ENCODE measurements around the gene CLMP. TPM values are rescaled to one million over a fixed set of nuclear protein-coding genes. Genes with fewer than 3 reads are reported as not detected.

The CLMP gene
- total and polyA plus RNA-seq, 2 experiments from 2014 or later = 7.1 to 18.4 TPM

DNA sequence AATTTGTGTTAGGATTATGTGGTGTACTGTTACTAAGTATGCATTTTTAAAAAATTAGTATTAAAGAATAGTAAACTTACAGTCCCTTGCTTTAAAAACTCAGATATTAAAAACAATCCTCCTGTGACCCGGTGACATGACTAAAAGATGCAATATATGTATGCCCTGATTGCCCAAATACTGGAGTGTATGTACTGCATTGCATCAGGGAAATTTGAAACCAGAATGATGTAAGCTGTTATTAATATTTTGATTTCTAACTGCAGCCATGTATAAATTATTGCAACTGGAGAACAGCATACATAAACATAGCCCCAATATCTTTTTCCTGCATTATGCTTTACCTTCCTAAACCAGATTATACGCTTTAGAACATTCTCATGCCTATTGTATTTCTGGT is 129.4 kb downstream of the CLMP start:
- ATAC-seq (no peak), DNase-seq (ENCODE audit: low spot score) (no peak)
- Histone ChIP-seq H3K9me2 (ENCODE audit: insufficient read depth) (no peaks in the 10 kb centered on the region), H3K36me3 (ENCODE audit: insufficient read depth) (peaks cover 6% of the 10 kb centered on the region), H3K4me3 (no peak overlapping the region), H3F3A (replicated peaks; ENCODE audit: low read depth) (peaks cover 12% of the 10 kb centered on the region), H3K27me3 (ENCODE audit: insufficient read depth) (no peaks in the 10 kb centered on the region), H2AFZ (no peak overlapping the region), H4K20me1 (replicated peaks; ENCODE audit: insufficient read depth) (peaks cover 10% of the 10 kb centered on the region), H3K27ac (ENCODE audit: low read depth) (no peak overlapping the region), H3K79me2 (replicated peaks; ENCODE audit: insufficient read depth) (peaks cover 47% of the 10 kb centered on the region), H3K4me1 (ENCODE audit: insufficient read depth) (peaks cover 37% of the 10 kb centered on the region), H3K4me2 (no peak overlapping the region)
- Mint-ChIP-seq H3K4me3 (no peak overlapping the region), H3K27me3 (ENCODE audit: insufficient read depth, low read depth, poor library complexity) (peaks cover 16% of the 10 kb centered on the region), H3K27ac (no peak overlapping the region), H3K9me3 (peaks cover 11% of the 10 kb centered on the region; the same call in 2 of the 3 replicates), H3K4me1 (peaks cover 38% of the 10 kb centered on the region), H3K36me3 (ENCODE audit: low read depth) (peaks cover 20% of the 10 kb centered on the region)
- no peak for TF ChIP-seq CREB1 (CRISPR knock-in tag; IDR thresholded peaks at IDR 0.05; ENCODE audit: low read depth)
- TF ChIP-seq STAT1 (IDR thresholded peaks at IDR 0.05; ENCODE audit: unreplicated experiment) = no peak
- no peak for TF ChIP-seq ZNF114 (CRISPR knock-in tag; IDR thresholded peaks at IDR 0.05)
- TF ChIP-seq JUNB (IDR thresholded peaks at IDR 0.05; ENCODE audit: unreplicated experiment) = no peak
- TF ChIP-seq, protein P1, sequence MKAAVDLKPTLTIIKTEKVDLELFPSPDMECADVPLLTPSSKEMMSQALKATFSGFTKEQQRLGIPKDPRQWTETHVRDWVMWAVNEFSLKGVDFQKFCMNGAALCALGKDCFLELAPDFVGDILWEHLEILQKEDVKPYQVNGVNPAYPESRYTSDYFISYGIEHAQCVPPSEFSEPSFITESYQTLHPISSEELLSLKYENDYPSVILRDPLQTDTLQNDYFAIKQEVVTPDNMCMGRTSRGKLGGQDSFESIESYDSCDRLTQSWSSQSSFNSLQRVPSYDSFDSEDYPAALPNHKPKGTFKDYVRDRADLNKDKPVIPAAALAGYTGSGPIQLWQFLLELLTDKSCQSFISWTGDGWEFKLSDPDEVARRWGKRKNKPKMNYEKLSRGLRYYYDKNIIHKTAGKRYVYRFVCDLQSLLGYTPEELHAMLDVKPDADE (IDR thresholded peaks at IDR 0.05) = no peak
- TF ChIP-seq NANOG (IDR thresholded peaks at IDR 0.05; ENCODE audit: borderline replicate concordance) = no peak

DNA sequence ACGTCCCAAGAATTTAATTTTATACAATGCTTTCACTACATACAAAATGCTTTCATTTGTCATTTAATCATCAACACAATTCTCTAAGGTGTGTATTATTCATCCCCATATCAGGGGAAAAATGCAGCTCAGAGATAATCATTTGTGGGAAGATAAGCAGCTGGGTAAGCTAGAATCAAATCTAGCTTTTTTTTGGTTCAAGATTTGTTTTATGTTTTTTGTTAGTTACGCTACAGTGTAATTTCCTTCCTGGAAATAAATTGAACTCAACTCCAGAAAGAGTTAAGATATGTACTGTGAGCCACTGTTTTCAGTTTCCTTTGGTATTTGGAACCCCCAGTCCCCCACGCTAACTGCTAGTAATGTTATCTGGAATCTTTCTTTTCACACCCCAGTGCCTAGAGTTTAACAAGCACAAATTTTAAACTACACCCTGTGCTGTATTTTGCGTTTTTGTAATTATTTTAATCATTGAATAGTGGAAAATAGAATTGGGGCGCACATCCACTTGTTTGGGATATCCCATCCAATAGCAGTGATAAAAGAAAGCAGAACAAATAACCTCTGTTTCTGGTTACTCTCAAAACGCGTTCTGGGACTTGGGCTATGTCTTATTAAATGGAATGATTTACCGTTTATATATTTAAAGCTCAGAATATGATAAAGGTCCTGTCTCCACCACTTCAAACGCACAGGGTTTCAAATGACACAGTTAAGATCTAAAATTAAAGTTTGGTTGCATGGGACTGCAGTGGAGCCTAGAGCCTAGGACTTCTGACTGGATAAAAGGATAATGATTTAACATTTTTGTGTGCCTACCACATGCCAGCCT is 131.0 kb downstream of the CLMP start:
- Mint-ChIP-seq H3K4me3 (peak overlapping the region; percentile 100), H3K27me3 (ENCODE audit: insufficient read depth, low read depth, poor library complexity) (peaks cover 29% of the 10 kb centered on the region), H3K36me3 (ENCODE audit: low read depth) (peaks cover 36% of the 10 kb centered on the region), H3K4me1 (peaks cover 39% of the 10 kb centered on the region), H3K27ac (peak overlapping the region; percentile 98), H3K9me3 (peaks cover 16% of the 10 kb centered on the region; the same call in 2 of the 3 replicates)
- Histone ChIP-seq H3K27me3 (ENCODE audit: insufficient read depth) (no peaks in the 10 kb centered on the region), H3K36me3 (ENCODE audit: insufficient read depth) (peaks cover 22% of the 10 kb centered on the region), H3K79me2 (replicated peaks; ENCODE audit: insufficient read depth) (peaks cover 62% of the 10 kb centered on the region), H4K20me1 (replicated peaks; ENCODE audit: insufficient read depth) (peaks cover 26% of the 10 kb centered on the region), H3F3A (replicated peaks; ENCODE audit: low read depth) (peaks cover 28% of the 10 kb centered on the region), H2AFZ (no peak overlapping the region), H3K27ac (ENCODE audit: low read depth) (peak overlapping the region; percentile 99), H3K4me3 (peak overlapping the region; percentile 99), H3K9me2 (ENCODE audit: insufficient read depth) (no peaks in the 10 kb centered on the region), H3K4me1 (ENCODE audit: insufficient read depth) (peaks cover 35% of the 10 kb centered on the region), H3K4me2 (peak overlapping the region; percentile 82)
- ATAC-seq (no peak), DNase-seq (ENCODE audit: low spot score) (no peak)
- TF ChIP-seq JUNB (IDR thresholded peaks at IDR 0.05; ENCODE audit: unreplicated experiment) (no peak), POLR2AphosphoS5 (IDR thresholded peaks at IDR 0.05; ENCODE audit: low read depth) (no peak)
- TF ChIP-seq, protein P2, sequence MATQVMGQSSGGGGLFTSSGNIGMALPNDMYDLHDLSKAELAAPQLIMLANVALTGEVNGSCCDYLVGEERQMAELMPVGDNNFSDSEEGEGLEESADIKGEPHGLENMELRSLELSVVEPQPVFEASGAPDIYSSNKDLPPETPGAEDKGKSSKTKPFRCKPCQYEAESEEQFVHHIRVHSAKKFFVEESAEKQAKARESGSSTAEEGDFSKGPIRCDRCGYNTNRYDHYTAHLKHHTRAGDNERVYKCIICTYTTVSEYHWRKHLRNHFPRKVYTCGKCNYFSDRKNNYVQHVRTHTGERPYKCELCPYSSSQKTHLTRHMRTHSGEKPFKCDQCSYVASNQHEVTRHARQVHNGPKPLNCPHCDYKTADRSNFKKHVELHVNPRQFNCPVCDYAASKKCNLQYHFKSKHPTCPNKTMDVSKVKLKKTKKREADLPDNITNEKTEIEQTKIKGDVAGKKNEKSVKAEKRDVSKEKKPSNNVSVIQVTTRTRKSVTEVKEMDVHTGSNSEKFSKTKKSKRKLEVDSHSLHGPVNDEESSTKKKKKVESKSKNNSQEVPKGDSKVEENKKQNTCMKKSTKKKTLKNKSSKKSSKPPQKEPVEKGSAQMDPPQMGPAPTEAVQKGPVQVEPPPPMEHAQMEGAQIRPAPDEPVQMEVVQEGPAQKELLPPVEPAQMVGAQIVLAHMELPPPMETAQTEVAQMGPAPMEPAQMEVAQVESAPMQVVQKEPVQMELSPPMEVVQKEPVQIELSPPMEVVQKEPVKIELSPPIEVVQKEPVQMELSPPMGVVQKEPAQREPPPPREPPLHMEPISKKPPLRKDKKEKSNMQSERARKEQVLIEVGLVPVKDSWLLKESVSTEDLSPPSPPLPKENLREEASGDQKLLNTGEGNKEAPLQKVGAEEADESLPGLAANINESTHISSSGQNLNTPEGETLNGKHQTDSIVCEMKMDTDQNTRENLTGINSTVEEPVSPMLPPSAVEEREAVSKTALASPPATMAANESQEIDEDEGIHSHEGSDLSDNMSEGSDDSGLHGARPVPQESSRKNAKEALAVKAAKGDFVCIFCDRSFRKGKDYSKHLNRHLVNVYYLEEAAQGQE (IDR thresholded peaks at IDR 0.05; ENCODE audit: unreplicated experiment) = no peak
- TF ChIP-seq, protein P3, sequence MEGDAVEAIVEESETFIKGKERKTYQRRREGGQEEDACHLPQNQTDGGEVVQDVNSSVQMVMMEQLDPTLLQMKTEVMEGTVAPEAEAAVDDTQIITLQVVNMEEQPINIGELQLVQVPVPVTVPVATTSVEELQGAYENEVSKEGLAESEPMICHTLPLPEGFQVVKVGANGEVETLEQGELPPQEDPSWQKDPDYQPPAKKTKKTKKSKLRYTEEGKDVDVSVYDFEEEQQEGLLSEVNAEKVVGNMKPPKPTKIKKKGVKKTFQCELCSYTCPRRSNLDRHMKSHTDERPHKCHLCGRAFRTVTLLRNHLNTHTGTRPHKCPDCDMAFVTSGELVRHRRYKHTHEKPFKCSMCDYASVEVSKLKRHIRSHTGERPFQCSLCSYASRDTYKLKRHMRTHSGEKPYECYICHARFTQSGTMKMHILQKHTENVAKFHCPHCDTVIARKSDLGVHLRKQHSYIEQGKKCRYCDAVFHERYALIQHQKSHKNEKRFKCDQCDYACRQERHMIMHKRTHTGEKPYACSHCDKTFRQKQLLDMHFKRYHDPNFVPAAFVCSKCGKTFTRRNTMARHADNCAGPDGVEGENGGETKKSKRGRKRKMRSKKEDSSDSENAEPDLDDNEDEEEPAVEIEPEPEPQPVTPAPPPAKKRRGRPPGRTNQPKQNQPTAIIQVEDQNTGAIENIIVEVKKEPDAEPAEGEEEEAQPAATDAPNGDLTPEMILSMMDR (conservative IDR thresholded peaks at IDR 0.05; ENCODE audit: low read depth in 2 of 2) = no peak
